Measurements from ENCODE around the gene RAD51B. TPM values are rescaled to one million over a fixed set of nuclear protein-coding genes. Genes with fewer than 3 reads are reported as not detected.

RAD51B gene
- total and polyA plus RNA-seq, 8 donors = 10.8 to 18.3 (median 14.1) TPM

GRCh38 chr14:68292441-68293215 is 473.0 kb downstream of the RAD51B start:
- H3K4me3 ChIP-seq = no peak overlapping the region
- peaks cover 3 to 12% of the 10 kb centered on the region in 2 donors for H3K4me1 ChIP-seq
- intact Hi-C loops (cut with DNase I) = no loop called here
- H3K9me3 ChIP-seq = no peaks in the 10 kb centered on the region
- no peak for ATAC-seq
- H3K27me3 ChIP-seq = no peaks in the 10 kb centered on the region
- DNase-seq = no peak
- H3K27ac ChIP-seq = no peak overlapping the region
- TF ChIP-seq, protein P1, sequence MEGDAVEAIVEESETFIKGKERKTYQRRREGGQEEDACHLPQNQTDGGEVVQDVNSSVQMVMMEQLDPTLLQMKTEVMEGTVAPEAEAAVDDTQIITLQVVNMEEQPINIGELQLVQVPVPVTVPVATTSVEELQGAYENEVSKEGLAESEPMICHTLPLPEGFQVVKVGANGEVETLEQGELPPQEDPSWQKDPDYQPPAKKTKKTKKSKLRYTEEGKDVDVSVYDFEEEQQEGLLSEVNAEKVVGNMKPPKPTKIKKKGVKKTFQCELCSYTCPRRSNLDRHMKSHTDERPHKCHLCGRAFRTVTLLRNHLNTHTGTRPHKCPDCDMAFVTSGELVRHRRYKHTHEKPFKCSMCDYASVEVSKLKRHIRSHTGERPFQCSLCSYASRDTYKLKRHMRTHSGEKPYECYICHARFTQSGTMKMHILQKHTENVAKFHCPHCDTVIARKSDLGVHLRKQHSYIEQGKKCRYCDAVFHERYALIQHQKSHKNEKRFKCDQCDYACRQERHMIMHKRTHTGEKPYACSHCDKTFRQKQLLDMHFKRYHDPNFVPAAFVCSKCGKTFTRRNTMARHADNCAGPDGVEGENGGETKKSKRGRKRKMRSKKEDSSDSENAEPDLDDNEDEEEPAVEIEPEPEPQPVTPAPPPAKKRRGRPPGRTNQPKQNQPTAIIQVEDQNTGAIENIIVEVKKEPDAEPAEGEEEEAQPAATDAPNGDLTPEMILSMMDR (IDR thresholded peaks at IDR 0.05) = no peak
- no peaks in the 10 kb centered on the region for H3K36me3 ChIP-seq

DNA sequence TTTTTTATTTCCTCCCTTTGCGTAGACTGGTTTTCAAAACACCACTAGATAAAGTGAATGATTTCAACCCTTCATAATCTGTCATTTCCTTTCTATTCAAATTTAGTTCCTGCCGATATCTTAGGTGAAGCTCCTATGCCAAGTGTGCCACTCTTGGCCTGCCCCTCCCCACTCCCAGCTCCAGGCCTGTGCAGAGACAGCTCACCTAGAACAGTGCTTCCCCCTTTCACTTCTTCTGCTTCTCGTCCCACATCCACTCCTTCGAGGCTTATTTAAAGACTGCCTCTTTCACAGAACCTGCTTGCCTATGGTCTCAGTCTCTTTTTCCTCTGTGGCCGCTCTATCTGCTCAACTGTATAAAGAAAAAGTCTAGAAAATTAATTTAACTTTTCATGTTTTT is 473.8 kb downstream of the RAD51B start:
- H3K27ac ChIP-seq = no peak overlapping the region
- intact Hi-C loops (cut with DNase I) = no loop called here
- TF ChIP-seq, protein P1 (IDR thresholded peaks at IDR 0.05) = no peak
- DNase-seq = no peak
- no peaks in the 10 kb centered on the region for H3K27me3 ChIP-seq
- ATAC-seq = peak; percentile 13
- no peak overlapping the region for H3K4me3 ChIP-seq
- H3K4me1 ChIP-seq = peaks cover 3 to 20% of the 10 kb centered on the region in 2 donors
- H3K36me3 ChIP-seq = no peaks in the 10 kb centered on the region
- no peaks in the 10 kb centered on the region for H3K9me3 ChIP-seq

DNA sequence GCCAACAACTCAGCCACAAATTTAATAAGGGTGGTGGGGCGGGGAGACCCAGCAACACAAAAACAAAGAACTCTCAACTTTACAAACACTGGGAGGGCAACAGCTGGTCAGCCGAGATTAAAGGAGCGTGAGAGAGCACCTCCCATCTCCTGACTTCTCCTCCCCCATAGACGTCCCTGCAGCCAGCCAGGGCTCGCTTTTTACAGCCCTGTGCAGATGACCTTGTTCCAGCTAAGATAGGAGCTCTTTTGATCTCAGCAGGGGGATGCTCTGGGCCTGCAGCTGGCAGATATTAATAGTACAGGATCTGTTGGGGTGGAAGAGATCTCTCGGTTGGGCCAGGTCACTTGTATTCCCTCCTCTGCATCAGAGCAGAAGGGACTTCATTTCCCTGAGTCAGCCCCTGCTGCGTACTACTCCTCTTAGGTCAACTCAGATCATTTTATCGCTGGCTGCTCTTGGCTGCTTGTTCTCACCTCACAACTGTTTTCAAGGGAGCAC is 475.8 kb downstream of the RAD51B start:
- peak overlapping the region in 1 of 2 donors; percentile 65 for H3K27ac ChIP-seq
- peak in 1 of 4 donors; percentile 41 for DNase-seq
- intact Hi-C loops (cut with DNase I) = no loop called here
- no peak overlapping the region for H3K4me3 ChIP-seq
- ATAC-seq = peak; percentile 55
- no peaks in the 10 kb centered on the region for H3K9me3 ChIP-seq
- no peaks in the 10 kb centered on the region for H3K27me3 ChIP-seq
- H3K36me3 ChIP-seq = no peaks in the 10 kb centered on the region
- TF ChIP-seq, protein P1 (IDR thresholded peaks at IDR 0.05) = no peak
- H3K4me1 ChIP-seq = peaks cover 3 to 23% of the 10 kb centered on the region in 2 donors

DNA sequence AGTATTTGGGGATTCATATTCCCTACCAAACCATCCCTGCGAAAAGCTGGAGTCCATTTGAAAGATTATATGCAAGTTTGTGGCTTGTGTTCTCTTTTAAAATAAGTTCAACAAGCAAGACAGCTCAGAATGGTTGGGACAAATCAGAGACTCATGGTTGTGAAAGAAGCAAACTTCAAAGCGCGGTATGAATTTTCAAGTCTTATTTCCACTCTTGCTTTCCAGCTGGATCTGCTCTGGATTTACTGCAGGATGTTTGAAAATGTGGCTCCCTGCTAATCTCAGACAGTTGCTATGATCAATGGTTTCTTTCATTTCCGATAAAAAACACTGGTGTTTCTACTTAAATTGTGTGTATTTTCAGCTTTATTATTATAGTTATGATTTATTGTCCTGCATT is 477.5 kb downstream of the RAD51B start:
- ATAC-seq (peak; percentile 41), DNase-seq (peak in 2 of 4 donors; percentile 47 to 74)
- no peaks in the 10 kb centered on the region for H3K9me3 ChIP-seq
- H3K27ac ChIP-seq = peak overlapping the region in 1 of 2 donors; percentile 65
- no peaks in the 10 kb centered on the region for H3K27me3 ChIP-seq
- H3K4me1 ChIP-seq = peaks cover 3 to 23% of the 10 kb centered on the region in 2 donors
- intact Hi-C loops (cut with DNase I) = no loop called here
- TF ChIP-seq, protein P1 (IDR thresholded peaks at IDR 0.05) = no peak
- H3K4me3 ChIP-seq = no peak overlapping the region
- no peaks in the 10 kb centered on the region for H3K36me3 ChIP-seq

DNA sequence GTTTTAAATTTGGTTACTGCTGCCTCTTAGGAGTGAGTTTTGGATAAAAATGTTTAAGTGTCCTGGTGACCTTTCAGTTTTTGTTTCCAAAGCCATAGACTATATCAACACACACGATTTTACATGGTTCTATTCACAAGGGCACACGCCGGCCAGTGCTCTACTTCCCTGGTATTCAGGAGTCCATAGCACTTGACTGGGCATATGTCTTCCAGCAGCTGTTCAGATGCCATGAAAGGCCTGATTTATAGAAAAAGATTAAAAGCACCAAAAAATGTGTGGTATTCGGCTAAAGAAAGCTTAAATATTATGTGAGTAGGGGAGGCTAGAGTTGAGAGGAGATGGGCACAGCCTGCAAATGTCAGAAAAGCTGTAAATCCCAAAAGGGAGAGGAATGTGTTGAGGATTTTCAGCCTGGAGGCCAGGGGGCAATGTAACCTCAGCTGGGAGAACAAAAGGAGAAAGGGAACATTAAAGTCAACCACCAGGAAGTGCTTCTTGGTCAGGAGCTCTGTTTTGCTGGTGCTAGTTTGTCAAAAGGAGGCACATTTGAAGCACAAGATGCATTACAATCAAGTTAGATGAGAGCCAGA is 478.4 kb downstream of the RAD51B start:
- peak overlapping the region in 1 of 2 donors; percentile 51 for H3K27ac ChIP-seq
- intact Hi-C loops (cut with DNase I) = no loop called here
- no peaks in the 10 kb centered on the region for H3K27me3 ChIP-seq
- H3K4me3 ChIP-seq = no peak overlapping the region
- peaks cover 0 to 17% of the 10 kb centered on the region in 2 donors for H3K4me1 ChIP-seq
- DNase-seq = no peak
- no peaks in the 10 kb centered on the region for H3K36me3 ChIP-seq
- peaks cover 0 to 7% of the 10 kb centered on the region in 2 donors for H3K9me3 ChIP-seq
- TF ChIP-seq, protein P1 (IDR thresholded peaks at IDR 0.05) = no peak
- ATAC-seq = no peak

All from left lung (tissue), 10 donors.